Fibroblast of villous mesenchyme (primary cell): ENCODE data around the gene RARRES2. TPM values are rescaled to one million over a fixed set of nuclear protein-coding genes. Genes with fewer than 3 reads are reported as not detected.

Source experiments
- DNase-seq: peaks from one replicate; pipeline ENCODE4 v3.0.0-alpha.2; 2010; ENCODE audit warnings: low read depth
- H3K4me3 ChIP-seq: 2 replicates; pipeline ENCODE4 v1.5.1; 2011; ENCODE audit warnings: low read depth, mild to moderate bottlenecking, low read length
- total RNA-seq: library from RNA; depleted of rRNA; stranded (reverse); fragments of >200 nt; gene quantifications from 2 replicates; pipeline ENCODE4 v1.2.3, GENCODE V29; 2012
- TF ChIP-seq, protein P1 (sequence below): IDR thresholded peaks from 2 replicates; pipeline ENCODE4 v1.5.1; 2012; ENCODE audit warnings: low read depth, mild to moderate bottlenecking, low read length; ENCODE audit not compliant: insufficient read depth

The RARRES2 gene
- total RNA-seq, 1 donor = 185 TPM

DNA sequence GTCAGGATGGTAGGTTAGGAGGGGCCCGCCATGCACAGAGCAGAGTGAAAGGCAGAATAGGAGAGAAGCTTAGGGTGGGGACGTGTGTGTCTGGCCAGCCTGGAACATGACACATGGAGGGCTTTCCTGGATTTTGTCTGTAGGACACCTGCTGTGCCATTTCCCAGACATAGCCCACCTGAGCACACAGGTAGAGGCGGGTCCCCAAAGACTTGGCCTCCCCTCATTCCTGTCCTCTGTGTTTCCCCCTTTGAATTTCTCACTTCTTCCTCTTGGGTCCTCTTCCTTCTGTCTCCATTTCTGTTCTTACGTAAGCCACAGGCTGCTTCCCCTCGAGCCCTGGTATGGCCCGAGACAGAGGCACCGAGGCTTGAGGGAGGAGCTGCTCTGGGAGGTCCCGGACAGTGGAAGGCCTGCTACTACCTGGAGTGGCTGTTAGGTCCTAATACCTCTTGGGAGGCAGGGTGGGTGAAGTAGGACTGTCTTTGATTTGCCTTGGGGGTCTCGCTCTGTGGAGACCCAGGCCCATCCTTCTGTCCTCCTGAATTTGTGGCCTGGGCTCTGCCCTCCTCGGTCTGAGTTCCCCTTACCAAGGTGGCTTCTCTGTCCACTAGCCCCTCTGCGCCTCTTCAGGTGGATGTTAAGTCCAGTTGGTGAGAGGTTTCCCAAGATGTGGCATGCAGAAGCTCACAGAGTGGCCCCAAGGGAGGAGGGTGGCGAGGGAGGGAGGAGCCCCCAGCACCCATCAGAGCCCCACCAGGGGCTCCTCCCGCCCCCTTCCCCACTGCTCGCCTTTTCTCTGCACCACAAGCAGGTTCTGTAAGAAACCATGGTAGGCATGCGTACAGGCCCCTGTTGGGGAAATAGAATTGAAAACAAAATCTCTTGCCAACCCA lies 43.2 kb upstream of the RARRES2 start:
- DNase-seq = no peak
- H3K4me3 ChIP-seq = no peak overlapping the region

DNA sequence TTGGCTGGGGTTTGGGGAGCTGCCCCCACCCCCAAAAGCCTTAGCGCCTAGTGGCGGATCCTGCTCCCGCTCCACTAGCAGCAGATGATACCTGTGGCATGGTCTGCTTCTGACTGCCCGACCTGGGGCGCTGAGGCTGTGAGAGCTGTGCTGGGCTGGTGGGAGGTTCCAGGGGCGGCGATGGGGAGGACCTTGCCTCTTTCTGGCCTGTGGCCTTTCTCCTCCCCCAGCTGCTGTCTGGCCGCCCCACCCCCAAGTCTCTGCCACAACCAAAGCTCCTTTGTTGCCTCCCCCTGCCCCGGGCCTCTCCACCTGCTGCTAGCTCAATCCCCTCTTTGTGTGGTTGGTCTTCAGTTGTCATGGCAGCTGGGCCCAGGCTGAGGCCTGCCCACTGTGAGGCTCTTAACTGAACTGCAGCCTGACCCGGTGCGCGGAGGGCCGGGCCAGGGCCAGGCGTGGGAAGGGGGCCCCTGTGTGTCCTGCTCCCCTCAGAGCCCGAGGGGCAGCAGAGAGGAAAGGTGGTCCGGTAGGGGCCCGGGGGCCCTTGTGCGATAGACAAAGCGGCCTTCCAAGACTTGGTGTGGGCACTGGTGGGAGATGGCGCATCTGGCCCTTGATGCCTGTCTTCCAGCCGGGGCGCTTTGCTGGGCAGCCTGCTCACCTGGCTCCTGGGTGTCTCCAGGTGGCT lies 42.4 kb upstream of the RARRES2 start:
- H3K4me3 ChIP-seq = no peak overlapping the region
- TF ChIP-seq, protein P1, sequence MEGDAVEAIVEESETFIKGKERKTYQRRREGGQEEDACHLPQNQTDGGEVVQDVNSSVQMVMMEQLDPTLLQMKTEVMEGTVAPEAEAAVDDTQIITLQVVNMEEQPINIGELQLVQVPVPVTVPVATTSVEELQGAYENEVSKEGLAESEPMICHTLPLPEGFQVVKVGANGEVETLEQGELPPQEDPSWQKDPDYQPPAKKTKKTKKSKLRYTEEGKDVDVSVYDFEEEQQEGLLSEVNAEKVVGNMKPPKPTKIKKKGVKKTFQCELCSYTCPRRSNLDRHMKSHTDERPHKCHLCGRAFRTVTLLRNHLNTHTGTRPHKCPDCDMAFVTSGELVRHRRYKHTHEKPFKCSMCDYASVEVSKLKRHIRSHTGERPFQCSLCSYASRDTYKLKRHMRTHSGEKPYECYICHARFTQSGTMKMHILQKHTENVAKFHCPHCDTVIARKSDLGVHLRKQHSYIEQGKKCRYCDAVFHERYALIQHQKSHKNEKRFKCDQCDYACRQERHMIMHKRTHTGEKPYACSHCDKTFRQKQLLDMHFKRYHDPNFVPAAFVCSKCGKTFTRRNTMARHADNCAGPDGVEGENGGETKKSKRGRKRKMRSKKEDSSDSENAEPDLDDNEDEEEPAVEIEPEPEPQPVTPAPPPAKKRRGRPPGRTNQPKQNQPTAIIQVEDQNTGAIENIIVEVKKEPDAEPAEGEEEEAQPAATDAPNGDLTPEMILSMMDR = no peak
- no peak for DNase-seq

More for the DNA sequence above, 43.2 kb upstream of the RARRES2 start:
- TF ChIP-seq, protein P1 = no peak

DNA sequence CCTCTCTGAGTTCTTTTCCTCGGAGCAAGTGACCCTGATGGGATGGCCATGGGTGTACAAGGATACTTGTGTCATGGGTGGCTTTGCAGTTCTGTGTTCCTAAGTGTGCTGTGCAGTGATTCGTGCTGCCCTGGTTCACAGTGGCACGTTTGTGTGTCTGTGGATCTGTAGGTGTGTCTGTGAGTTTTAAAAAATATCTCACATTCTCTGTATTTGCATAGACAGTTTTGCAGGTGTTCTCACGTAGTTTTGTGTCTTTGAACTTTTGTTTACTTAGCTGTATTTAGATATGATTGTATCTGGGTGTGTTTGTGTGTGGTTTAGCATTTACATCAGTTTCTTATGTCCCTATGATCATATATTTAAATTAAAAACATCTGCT lies 41.4 kb upstream of the RARRES2 start:
- TF ChIP-seq, protein P1 = no peak
- no peak for DNase-seq
- H3K4me3 ChIP-seq = no peak overlapping the region

DNA sequence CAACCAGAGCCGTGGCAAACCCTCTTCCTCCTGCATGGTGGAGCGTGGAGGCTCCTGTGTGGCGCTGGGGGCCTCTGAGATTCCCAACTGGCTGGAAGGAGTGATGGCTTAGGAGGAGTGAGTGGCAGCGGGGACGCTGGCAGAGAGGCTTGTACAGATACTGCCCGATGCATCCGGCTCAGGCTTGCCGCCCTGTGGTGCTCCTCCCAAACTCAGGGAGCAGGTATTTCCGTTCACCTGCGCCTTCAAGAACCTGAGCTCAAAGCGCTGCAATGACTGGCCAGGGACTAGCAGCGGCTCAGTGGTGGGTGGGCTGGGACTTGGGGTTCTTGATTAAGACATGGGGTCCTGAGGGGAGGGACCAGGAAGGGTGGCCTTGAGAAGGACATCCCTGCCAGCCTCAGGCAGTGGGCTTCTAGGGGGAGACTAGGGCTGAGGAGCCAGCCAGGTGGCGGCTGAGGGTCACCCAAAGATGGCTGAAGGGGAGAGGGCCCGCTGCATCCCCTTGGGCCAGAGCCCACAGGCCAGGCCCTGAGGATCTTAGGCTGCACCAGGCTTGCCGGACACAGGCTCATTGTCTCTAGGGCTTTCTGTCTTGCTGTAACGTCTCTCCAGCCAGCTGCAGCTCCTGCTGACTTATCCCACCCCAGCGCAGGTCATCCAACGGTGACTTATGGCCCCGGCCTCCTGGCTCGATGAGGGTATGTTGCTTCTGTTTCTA lies 40.9 kb upstream of the RARRES2 start:
- TF ChIP-seq, protein P1 = no peak
- DNase-seq = no peak
- H3K4me3 ChIP-seq = no peak overlapping the region

DNA sequence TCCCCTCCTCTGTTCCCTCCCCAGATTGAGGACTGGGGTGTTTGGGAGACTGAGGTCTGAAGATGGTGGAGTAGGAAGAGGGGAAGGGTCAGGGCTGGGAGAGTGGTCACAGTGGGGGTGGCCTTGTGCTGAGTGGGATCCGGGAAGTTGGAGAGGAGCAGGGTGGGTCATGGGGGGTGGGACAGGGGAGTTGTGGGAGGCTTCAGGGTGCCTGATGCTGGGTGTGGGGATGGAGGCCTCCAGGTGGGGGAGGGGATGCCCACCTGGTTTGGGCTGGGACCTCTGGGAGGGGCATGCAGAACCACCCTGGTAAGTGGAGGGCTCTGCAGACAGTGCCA lies 40.3 kb upstream of the RARRES2 start:
- H3K4me3 ChIP-seq = no peak overlapping the region
- TF ChIP-seq, protein P1 = no peak
- no peak for DNase-seq

DNA sequence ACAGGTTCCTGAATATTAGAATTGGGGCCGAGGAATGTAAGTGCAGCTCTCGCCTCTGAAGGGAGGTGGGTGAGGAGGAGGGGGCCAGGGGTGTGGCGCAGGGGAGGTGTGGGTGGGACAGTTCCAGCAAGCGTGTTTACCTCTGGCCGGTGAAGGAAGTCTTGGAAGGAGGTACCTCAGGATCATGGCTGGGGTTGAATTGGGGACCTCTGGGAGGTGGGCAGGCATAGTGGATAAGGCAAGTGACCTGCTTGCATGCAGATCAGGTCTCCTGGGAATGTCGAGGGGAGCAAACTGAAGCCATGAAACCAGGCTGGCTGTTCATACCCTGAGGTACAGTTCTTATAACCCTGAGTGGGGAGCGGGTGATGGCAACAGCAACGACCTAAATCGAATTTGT lies 39.7 kb upstream of the RARRES2 start:
- no peak for DNase-seq
- no peak overlapping the region for H3K4me3 ChIP-seq
- TF ChIP-seq, protein P1 = no peak
